Hepatocyte (in vitro differentiated cells): ENCODE data around the gene GNAL. TPM values are rescaled to one million over a fixed set of nuclear protein-coding genes. Genes with fewer than 3 reads are reported as not detected.
A peak's percentile ranks its signal among the peaks of the same experiment; 100 is the strongest.

Source experiments
- DNase-seq: peaks from one replicate; pipeline ENCODE4 v3.0.0-alpha.2; 2016; ENCODE audit warnings: low spot score
- H2AFZ ChIP-seq: fragments of 200-600 bp; sonication (generic); 2 replicates; pipeline ENCODE4 v1.6.0; 2016; ENCODE audit warnings: antibody characterized with exemption, mild to moderate bottlenecking
- H3K27ac ChIP-seq: fragments of 200-600 bp; sonication (generic); 2 replicates; pipeline ENCODE4 v1.5.1; 2016; ENCODE audit warnings: mild to moderate bottlenecking
- H3K27me3 ChIP-seq: fragments of 200-600 bp; sonication (generic); 2 replicates; pipeline ENCODE4 v1.6.1; 2016
- H3K36me3 ChIP-seq: fragments of 200-600 bp; sonication (generic); replicated peaks from 2 replicates; pipeline ENCODE4 v1.5.1; 2016; ENCODE audit warnings: low read depth; ENCODE audit not compliant: insufficient read depth
- H3K4me1 ChIP-seq: fragments of 200-600 bp; sonication (generic); 2 replicates; pipeline ENCODE4 v1.5.1; 2016; ENCODE audit warnings: mild to moderate bottlenecking, moderate library complexity; ENCODE audit not compliant: insufficient read depth
- H3K4me2 ChIP-seq: fragments of 200-600 bp; sonication (generic); 2 replicates; pipeline ENCODE4 v1.6.0; 2016
- H3K4me3 ChIP-seq: fragments of 200-600 bp; sonication (generic); 2 replicates; pipeline ENCODE4 v1.5.1; 2016; ENCODE audit warnings: mild to moderate bottlenecking
- H3K79me2 ChIP-seq: fragments of 200-600 bp; sonication (generic); 2 replicates; pipeline ENCODE4 v1.6.0; 2017; ENCODE audit warnings: mild to moderate bottlenecking
- H3K9me2 ChIP-seq: fragments of 200-600 bp; sonication (generic); replicated peaks from 2 replicates; pipeline ENCODE4 v1.6.0; 2017; ENCODE audit warnings: mild to moderate bottlenecking; ENCODE audit not compliant: insufficient read depth
- H3K9me3 ChIP-seq: fragments of 200-600 bp; sonication (generic); 2 replicates; pipeline ENCODE4 v1.5.1; 2016; ENCODE audit warnings: low read depth, mild to moderate bottlenecking
- H4K20me1 ChIP-seq: fragments of 200-600 bp; sonication (generic); 2 replicates; pipeline ENCODE4 v1.6.0; 2016; ENCODE audit warnings: mild to moderate bottlenecking; ENCODE audit not compliant: insufficient read depth, poor library complexity, severe bottlenecking
- CTCF ChIP-seq: fragments of 200-600 bp; sonication (generic); IDR thresholded peaks from 2 replicates; pipeline ENCODE4 v1.5.1; 2016; ENCODE audit warnings: antibody characterized with exemption, mild to moderate bottlenecking; ENCODE audit not compliant: poor library complexity
- EZH2 ChIP-seq: fragments of 200-600 bp; sonication (generic); IDR thresholded peaks from 2 replicates; pipeline ENCODE4 v1.6.1; 2016; ENCODE audit warnings: antibody characterized with exemption, mild to moderate bottlenecking, borderline replicate concordance
- EZH2phosphoT487 ChIP-seq: fragments of 200-600 bp; sonication (generic); IDR thresholded peaks from one replicate; pipeline ENCODE4 v1.6.1; 2018; ENCODE audit warnings: antibody characterized with exemption, mild to moderate bottlenecking, low read depth, moderate library complexity; ENCODE audit not compliant: unreplicated experiment, severe bottlenecking
- WGBS: methylation state at CpG from one replicate; pipeline ENCODE4 v1.1.6; 2016; ENCODE audit warnings: low lambda C conversion rate; ENCODE audit errors: missing lambda C conversion rate; 5-methylcytosine and 5-hydroxymethylcytosine counted together
- polyA plus RNA-seq: library from polyadenylated mRNA; unstranded; fragments of >200 nt; fragmentation: Nextera tagmentation; extraction: Ambion mirVana; gene quantifications from 2 replicates; pipeline ENCODE4 v1.2.1, GENCODE V29; 2016
- total RNA-seq: library from RNA; depleted of rRNA; stranded (reverse); fragments of >200 nt; gene quantifications from 2 replicates; pipeline ENCODE4 v1.2.3, GENCODE V29; 2014

GNAL gene
- total and polyA plus RNA-seq, 2 experiments from 2014 or later = 4.4 to 5.2 TPM

DNA sequence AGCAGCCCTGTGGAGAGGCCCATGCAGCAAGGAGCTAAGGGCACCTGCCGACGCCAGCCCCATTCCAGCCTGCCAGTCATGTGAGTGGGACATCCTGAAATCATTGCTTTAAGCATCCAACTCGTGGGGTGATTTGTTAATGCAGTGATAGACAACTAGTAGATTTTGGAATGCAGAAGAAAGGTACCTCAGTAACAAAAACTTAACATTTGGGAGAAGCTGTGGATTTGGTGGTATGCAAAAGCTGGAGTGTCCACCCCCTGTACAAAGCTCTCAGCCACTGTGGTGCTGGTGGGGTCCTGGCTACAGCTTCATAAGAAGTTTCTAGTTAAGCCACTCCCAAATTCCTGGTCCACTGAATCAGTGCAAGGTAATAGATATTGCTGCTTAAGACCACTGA is 37.2 kb upstream of the GNAL start:
- no peak overlapping the region for H3K4me2 ChIP-seq
- no peaks in the 10 kb centered on the region for H4K20me1 ChIP-seq
- H3K4me1 ChIP-seq = no peaks in the 10 kb centered on the region
- DNase-seq = no peak
- H3K27me3 ChIP-seq = peaks cover 5% of the 10 kb centered on the region
- 81% methylated on average over 3 of the region's 3 CpGs for WGBS
- H3K27ac ChIP-seq = no peak overlapping the region
- no peaks in the 10 kb centered on the region for H3K9me2 ChIP-seq
- no peak for TF ChIP-seq EZH2
- TF ChIP-seq EZH2phosphoT487 = no peak
- TF ChIP-seq CTCF = no peak
- no peaks in the 10 kb centered on the region for H3K36me3 ChIP-seq
- no peak overlapping the region for H2AFZ ChIP-seq
- no peak overlapping the region for H3K4me3 ChIP-seq
- H3K79me2 ChIP-seq = no peaks in the 10 kb centered on the region
- no peaks in the 10 kb centered on the region for H3K9me3 ChIP-seq

- 91% methylated on average over 10 of the region's 10 CpGs for WGBS
- DNase-seq = no peak
- no peak overlapping the region for H3K4me2 ChIP-seq
These were observed 35.5 kb upstream of the GNAL start for GRCh38 chr18:11653521-11653920.

DNA sequence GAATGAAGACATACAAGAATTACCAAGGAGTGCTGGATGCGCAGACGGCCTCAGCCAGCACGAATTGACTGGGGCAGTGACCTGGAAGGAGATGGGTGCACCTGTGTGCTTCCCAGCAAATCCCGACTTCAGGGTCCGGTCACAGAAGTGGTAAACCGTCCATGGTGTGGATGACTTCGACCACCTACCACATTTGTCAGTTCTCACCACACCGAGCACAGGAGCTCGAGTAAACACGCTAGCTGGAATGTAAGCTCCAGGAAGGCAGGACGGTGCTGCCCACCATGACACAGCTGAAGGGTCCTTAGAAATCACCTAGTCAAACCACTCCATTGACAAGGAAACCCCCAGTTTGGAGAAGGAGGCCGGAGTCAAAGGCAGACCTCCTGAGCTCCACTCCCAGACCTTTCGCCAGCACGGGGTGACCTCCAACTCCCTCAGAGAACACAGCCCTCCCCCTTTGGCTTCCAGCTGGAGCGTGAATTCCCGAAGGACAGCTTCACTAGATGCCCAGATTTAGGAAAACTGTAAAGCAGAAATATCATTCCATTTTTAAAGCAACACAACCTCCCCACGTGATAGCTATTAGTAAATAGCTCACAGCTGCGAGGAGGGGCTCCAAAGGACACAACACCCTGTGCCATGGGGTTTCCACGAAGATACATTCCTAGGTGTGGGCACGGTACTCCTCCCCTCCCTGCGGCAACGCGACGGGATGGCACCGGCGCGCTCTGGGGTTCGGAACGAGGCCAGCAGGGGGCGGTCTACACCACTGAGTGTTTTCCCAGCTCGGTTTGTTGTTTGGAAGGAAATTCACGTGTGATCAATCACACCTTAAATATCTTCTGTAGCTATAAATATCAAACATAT is 34.1 kb upstream of the GNAL start:
- Histone ChIP-seq H2AFZ (no peak overlapping the region), H3K36me3 (no peaks in the 10 kb centered on the region), H3K79me2 (no peaks in the 10 kb centered on the region), H3K9me3 (no peaks in the 10 kb centered on the region), H3K27me3 (peaks cover 5% of the 10 kb centered on the region), H3K9me2 (no peaks in the 10 kb centered on the region), H3K27ac (no peak overlapping the region), H3K4me2 (peak overlapping the region; percentile 63), H3K4me3 (no peak overlapping the region), H3K4me1 (no peaks in the 10 kb centered on the region), H4K20me1 (no peaks in the 10 kb centered on the region)
- DNase-seq = peak; percentile 75
- TF ChIP-seq CTCF (peak; percentile 90), EZH2phosphoT487 (no peak)
- WGBS = 39% methylated on average over 32 of the region's 32 CpGs

More at GRCh38 chr18:11653521-11653920, 35.5 kb upstream of the GNAL start:
- no peak for TF ChIP-seq CTCF
- TF ChIP-seq EZH2phosphoT487 = no peak
- TF ChIP-seq EZH2 = no peak
- Histone ChIP-seq H4K20me1 (no peaks in the 10 kb centered on the region), H2AFZ (no peak overlapping the region), H3K27me3 (peaks cover 5% of the 10 kb centered on the region), H3K4me1 (no peaks in the 10 kb centered on the region), H3K9me3 (no peaks in the 10 kb centered on the region), H3K9me2 (no peaks in the 10 kb centered on the region), H3K27ac (no peak overlapping the region), H3K79me2 (no peaks in the 10 kb centered on the region), H3K36me3 (no peaks in the 10 kb centered on the region), H3K4me3 (no peak overlapping the region)
